Heart left ventricle (tissue), 16 donors: ENCODE measurements around the gene MYL9. TPM values are rescaled to one million over a fixed set of nuclear protein-coding genes. Genes with fewer than 3 reads are reported as not detected.

ENCODE experiments used
- ATAC-seq, 4 donors: fragments of 200-7000 bp; cut with Tn5 transposase; one replicate each; pipeline ENCODE4 v1.9.1; 2020 to 2022; ENCODE audit warnings: moderate library complexity in 4 of 4, mild to moderate bottlenecking in 3 of 4, moderate number of reproducible peaks in 1 of 4
- DNase-seq, 5 donors: peaks; one replicate each; pipeline ENCODE4 v3.0.0-alpha.2; 2020
- H3K27ac ChIP-seq, 12 donors: fragments of 200-600 bp; sonication (generic) in 4 of 12; one replicate each; pipeline versions ENCODE4 v1.5.0 to v1.8.0; 2016 to 2022; ENCODE audit warnings: mild to moderate bottlenecking in 2 of 12
- H3K27me3 ChIP-seq, 9 donors: fragments of 200-600 bp; sonication (generic) in 2 of 9; one replicate each; pipeline versions ENCODE4 v1.5.1 to v1.8.0; 2016 to 2022; ENCODE audit warnings: mild to moderate bottlenecking in 3 of 9
- H3K36me3 ChIP-seq, 9 donors: fragments of 200-600 bp; sonication (generic) in 2 of 9; one replicate each; pipeline versions ENCODE4 v1.5.0 to v1.8.0; 2018 to 2022; ENCODE audit warnings: mild to moderate bottlenecking in 2 of 9
- H3K4me1 ChIP-seq, 12 donors: fragments of 200-600 bp; sonication (generic) in 4 of 12; one replicate each; pipeline versions ENCODE4 v1.5.0 to v1.8.0; 2016 to 2022; ENCODE audit warnings: mild to moderate bottlenecking in 3 of 12
- H3K4me3 ChIP-seq, 12 donors: fragments of 200-600 bp; sonication (generic) in 4 of 12; one replicate each; pipeline versions ENCODE4 v1.5.0 to v1.8.0; 2017 to 2022; ENCODE audit warnings: mild to moderate bottlenecking in 9 of 12, moderate library complexity in 4 of 12
- H3K9me3 ChIP-seq, 12 donors: fragments of 200-600 bp; sonication (generic) in 4 of 12; one replicate each; pipeline versions ENCODE4 v1.5.0 to v1.8.0; 2016 to 2022; ENCODE audit warnings: mild to moderate bottlenecking in 1 of 12
- POLR2A ChIP-seq, 2 donors: fragments of 450-650 bp; IDR thresholded peaks; one replicate each; pipeline ENCODE4 v1.6.1; 2017; ENCODE audit warnings: antibody characterized with exemption in 2 of 2, mild to moderate bottlenecking in 2 of 2, moderate library complexity in 2 of 2
- WGBS, 4 donors: extraction: QIAGEN DNeasy Blood & Tissue Kit in 2 of 4; methylation state at CpG; one replicate each; pipeline versions ENCODE4 v1.1.5 to v1.1.7; 2013 to 2018; 5-methylcytosine and 5-hydroxymethylcytosine counted together
- intact Hi-C, 10 donors: fragments of 100-400 bp; cut with DNase I; formaldehyde crosslinking; loops; one replicate each; pipeline versions ENCODE4 v1.11.1 to v1.14.2; 2022
- polyA plus RNA-seq, 2 donors: library from polyadenylated mRNA; stranded (reverse); fragments of 200-250 nt; gene quantifications; one replicate each; pipeline ENCODE4 v1.2.3, GENCODE V29; 2013
- total RNA-seq, 9 donors: library from RNA; depleted of rRNA in 2 of 9; stranded (reverse); fragments of >200 nt in 2 of 9; fragmentation: NEBNext Ultra II Directional in 3 of 9; extraction: Animal tissue kit (Norgen Biotek cat#: 25700) in 3 of 9; gene quantifications; one replicate each; pipeline versions ENCODE4 v1.1.0 to v1.2.4, GENCODE V29; 2016 to 2023
- TF ChIP-seq, protein P1 (sequence below), 12 donors: fragments of 200-600 bp; sonication (generic) in 4 of 12; IDR thresholded peaks; one replicate each; pipeline versions ENCODE4 v1.5.0 to v1.8.0; 2018 to 2022; ENCODE audit warnings: antibody characterized with exemption in 12 of 12, mild to moderate bottlenecking in 5 of 12
- donor health status: ischemic (EF 13 %, LVEDD 7.1; RV severe dilation, severe dysfunction).
- donor health status: healthy with polysubstance abuse.
- donor health status: DM: no; HTN: yes; CAD: no.
- donor health status: DM: no; HTN: no; CAD: no.
- donor health status: ischemic (EF 25% LVEDD 6.9; RV normal size, moderate dysfunction).
- donor health status: ischemic (EF 25% LVEDD 5.7; RV mildly dilated, moderate dysfunction).
- donor health status: healthy.
- donor health status: DM: yes; HTN: yes; CAD: no.
- donor health status: ischemic (EF 35%, LVEDD 5.7; RV mildly dilated, moderate dysfunction).
- donor health status: nonischemic (EF 11% LVEDD 7.7; RV severe dilation, severe dysfunction).
- donor health status: DM: yes; HTN: yes; CAD: no.
- donor health status: PGD.
- donor health status: ischemic (EF 29% LVEDD 5.4; RV normal size, mild dysfunction).
- donor health status: nonischemic (EF 23%, LVEDD 6.1; RV moderate dilation, normal function).

MYL9 gene
- total and polyA plus RNA-seq, 11 donors, result 452 to 2,387 (median 1,748) TPM

DNA sequence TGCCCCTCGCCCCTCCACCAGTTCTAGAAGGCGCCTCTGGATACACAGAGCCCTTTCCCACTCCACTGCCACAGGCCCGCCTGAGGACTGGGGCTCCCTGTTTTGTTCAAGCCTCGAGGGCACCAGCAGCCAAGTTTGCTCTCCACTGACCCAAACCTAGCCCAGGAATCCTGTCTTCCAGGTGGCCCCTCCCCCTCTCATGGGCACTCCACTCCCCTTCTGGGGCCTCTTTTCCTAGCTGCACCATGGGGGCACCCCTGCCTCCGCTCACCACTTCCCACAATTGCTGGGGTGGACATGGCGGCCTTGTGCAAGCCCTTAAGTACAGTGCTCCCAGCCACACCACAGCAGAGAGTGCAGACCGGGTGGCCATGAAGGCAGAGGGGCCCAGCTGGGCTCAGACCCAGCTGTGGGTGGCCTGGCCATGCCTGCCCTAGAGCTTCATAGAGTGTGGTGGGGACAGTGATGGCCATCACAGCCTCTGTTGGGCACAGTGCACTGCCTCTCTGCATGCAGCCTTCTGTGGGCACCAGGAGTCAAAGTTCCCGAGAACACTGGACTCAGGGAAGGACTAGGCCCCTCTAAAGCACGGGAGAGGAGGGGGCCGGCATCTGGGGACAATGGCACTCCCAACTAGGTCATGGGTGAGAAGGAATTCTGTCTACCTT lies 1.3 kb downstream of the MYL9 start:
- no peak for TF ChIP-seq POLR2A (IDR thresholded peaks at IDR 0.05)
- TF ChIP-seq, protein P1, sequence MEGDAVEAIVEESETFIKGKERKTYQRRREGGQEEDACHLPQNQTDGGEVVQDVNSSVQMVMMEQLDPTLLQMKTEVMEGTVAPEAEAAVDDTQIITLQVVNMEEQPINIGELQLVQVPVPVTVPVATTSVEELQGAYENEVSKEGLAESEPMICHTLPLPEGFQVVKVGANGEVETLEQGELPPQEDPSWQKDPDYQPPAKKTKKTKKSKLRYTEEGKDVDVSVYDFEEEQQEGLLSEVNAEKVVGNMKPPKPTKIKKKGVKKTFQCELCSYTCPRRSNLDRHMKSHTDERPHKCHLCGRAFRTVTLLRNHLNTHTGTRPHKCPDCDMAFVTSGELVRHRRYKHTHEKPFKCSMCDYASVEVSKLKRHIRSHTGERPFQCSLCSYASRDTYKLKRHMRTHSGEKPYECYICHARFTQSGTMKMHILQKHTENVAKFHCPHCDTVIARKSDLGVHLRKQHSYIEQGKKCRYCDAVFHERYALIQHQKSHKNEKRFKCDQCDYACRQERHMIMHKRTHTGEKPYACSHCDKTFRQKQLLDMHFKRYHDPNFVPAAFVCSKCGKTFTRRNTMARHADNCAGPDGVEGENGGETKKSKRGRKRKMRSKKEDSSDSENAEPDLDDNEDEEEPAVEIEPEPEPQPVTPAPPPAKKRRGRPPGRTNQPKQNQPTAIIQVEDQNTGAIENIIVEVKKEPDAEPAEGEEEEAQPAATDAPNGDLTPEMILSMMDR (IDR thresholded peaks at IDR 0.05), result no peak
- H3K36me3 ChIP-seq, result peaks cover 0 to 34% (median 29%) of the 10 kb centered on the region in 9 donors
- peaks cover 5 to 86% (median 52%) of the 10 kb centered on the region in 12 donors for H3K4me1 ChIP-seq
- intact Hi-C loops, result loop anchor here in 8 of 10 donors (1.0 to 10.0 kb wide), 6 partner anchors 45 to 322 kb away; a partner anchor contains a TSS
- WGBS, 4 donors, result 38 to 45% (median 41%) methylated on average over 9 to 10 of the region's 10 CpGs
- H3K4me3 ChIP-seq, result peak overlapping the region; percentile 71 to 100 (median 92)
- peak overlapping the region; percentile 88 to 100 (median 98) for H3K27ac ChIP-seq
- H3K9me3 ChIP-seq, result no peaks in the 10 kb centered on the region
- peak in 1 of 4 donors; percentile 0 for ATAC-seq
- DNase-seq, result no peak
- H3K27me3 ChIP-seq, result no peaks in the 10 kb centered on the region

GRCh38 chr20:36543184-36544133 lies 2.1 kb downstream of the MYL9 start:
- DNase-seq (peak; percentile 88 to 93 (median 90)), ATAC-seq (peak; percentile 40 to 68 (median 57))
- TF ChIP-seq, protein P1 (IDR thresholded peaks at IDR 0.05), result no peak
- TF ChIP-seq POLR2A (IDR thresholded peaks at IDR 0.05), result peak in 1 of 2 donors; percentile 18
- peak overlapping the region; percentile 1 to 100 (median 92) for H3K4me3 ChIP-seq
- no peaks in the 10 kb centered on the region for H3K27me3 ChIP-seq
- peaks cover 5 to 83% (median 49%) of the 10 kb centered on the region in 12 donors for H3K4me1 ChIP-seq
- H3K36me3 ChIP-seq, result peaks cover 0 to 43% (median 37%) of the 10 kb centered on the region in 9 donors
- intact Hi-C loops, result loop anchor here in 8 of 10 donors (2.0 to 10.0 kb wide), 5 partner anchors 46 to 321 kb away; a partner anchor contains a TSS
- no peaks in the 10 kb centered on the region for H3K9me3 ChIP-seq
- 27 to 32% (median 29%) methylated on average over 13 to 14 of the region's 14 CpGs for WGBS, 4 donors
- H3K27ac ChIP-seq, result peak overlapping the region; percentile 88 to 100 (median 98)

- no peaks in the 10 kb centered on the region for H3K9me3 ChIP-seq
- DNase-seq (peak in 4 of 5 donors; percentile 75 to 82 (median 78)), ATAC-seq (peak; percentile 10 to 20 (median 16))
- peak overlapping the region in 11 of 12 donors; percentile 88 to 100 (median 99) for H3K27ac ChIP-seq
- intact Hi-C loops, result loop anchor here in 8 of 10 donors (5.0 to 10.0 kb wide), 4 partner anchors 47 to 320 kb away; a partner anchor contains a TSS
- H3K4me1 ChIP-seq, result peaks cover 5 to 81% (median 48%) of the 10 kb centered on the region in 12 donors
- no peaks in the 10 kb centered on the region for H3K27me3 ChIP-seq
- peak overlapping the region in 10 of 12 donors; percentile 71 to 100 (median 94) for H3K4me3 ChIP-seq
- 54 to 58% (median 55%) methylated on average over 11 to 15 of the region's 15 CpGs for WGBS, 4 donors
- peaks cover 0 to 52% (median 46%) of the 10 kb centered on the region in 9 donors for H3K36me3 ChIP-seq
- no peak for TF ChIP-seq POLR2A (IDR thresholded peaks at IDR 0.05)
- TF ChIP-seq, protein P1 (IDR thresholded peaks at IDR 0.05), result no peak
These were observed 3.1 kb downstream of the MYL9 start for GRCh38 chr20:36544134-36545018.
